Ishikawa (cell line): Measurements from ENCODE around the gene DSCAML1.

Source experiments
- CEBPB ChIP-seq: IDR thresholded peaks from 2 replicates; pipeline ENCODE4 v1.6.1; 2012
- CREB1 ChIP-seq: IDR thresholded peaks from 2 replicates; pipeline ENCODE4 v1.6.1; 2012; ENCODE audit warnings: low read depth
- EGR1 ChIP-seq: IDR thresholded peaks from 2 replicates; pipeline ENCODE4 v1.6.1; 2012
- EP300 ChIP-seq: IDR thresholded peaks from 2 replicates; pipeline ENCODE4 v1.6.1; 2012; ENCODE audit warnings: borderline replicate concordance
- FOXM1 ChIP-seq: IDR thresholded peaks from 2 replicates; pipeline ENCODE4 v1.6.1; 2012; ENCODE audit warnings: low read depth, borderline replicate concordance
- NFIC ChIP-seq: IDR thresholded peaks from 2 replicates; pipeline ENCODE4 v1.6.1; 2012
- RAD21 ChIP-seq: IDR thresholded peaks from 2 replicates; pipeline ENCODE4 v1.6.1; 2012; ENCODE audit warnings: low read depth
- TAF1 ChIP-seq: IDR thresholded peaks from 2 replicates; pipeline ENCODE4 v1.6.1; 2012; ENCODE audit warnings: low read depth, mild to moderate bottlenecking
- TCF12 ChIP-seq: IDR thresholded peaks from 2 replicates; pipeline ENCODE4 v1.6.1; 2012; ENCODE audit warnings: low read depth
- TEAD4 ChIP-seq: IDR thresholded peaks from 2 replicates; pipeline ENCODE4 v1.6.1; 2012
- YY1 ChIP-seq: IDR thresholded peaks from 2 replicates; pipeline ENCODE4 v1.6.1; 2012; ENCODE audit warnings: low read depth
- ZBTB7A ChIP-seq: IDR thresholded peaks from 2 replicates; pipeline ENCODE4 v1.6.1; 2012; ENCODE audit warnings: low read depth
- TF ChIP-seq, protein P1 (sequence below): IDR thresholded peaks from 2 replicates; pipeline ENCODE4 v1.6.1; 2012; ENCODE audit warnings: low read depth, mild to moderate bottlenecking
- TF ChIP-seq, protein P2 (sequence below): IDR thresholded peaks from 2 replicates; pipeline ENCODE4 v1.6.1; 2012
- TF ChIP-seq, protein P3 (sequence below): IDR thresholded peaks from 2 replicates; pipeline ENCODE4 v1.6.1; 2012

DSCAML1 gene

DNA sequence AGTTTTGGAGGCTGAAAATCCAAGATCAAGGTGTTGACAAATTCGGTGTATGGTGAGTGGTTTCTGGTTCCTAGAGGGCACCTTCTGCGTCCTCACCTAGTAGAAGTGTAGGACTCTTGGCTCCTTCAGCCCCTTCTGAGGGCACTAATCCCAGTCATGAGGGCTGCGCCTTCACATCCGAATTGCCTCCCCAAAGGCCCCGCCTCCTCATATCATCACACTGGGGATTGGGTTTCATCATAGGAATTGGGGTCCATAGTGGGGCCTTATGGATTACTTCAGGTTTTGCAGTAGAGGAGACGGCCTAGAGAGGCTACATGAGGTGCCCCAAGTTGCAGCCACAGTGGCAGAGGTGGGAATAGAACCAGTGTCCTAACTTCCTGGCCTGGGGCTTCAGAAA is 382.3 kb downstream of the DSCAML1 start:
- TF ChIP-seq ZBTB7A, result no peak
- no peak for TF ChIP-seq FOXM1
- TF ChIP-seq, protein P1, sequence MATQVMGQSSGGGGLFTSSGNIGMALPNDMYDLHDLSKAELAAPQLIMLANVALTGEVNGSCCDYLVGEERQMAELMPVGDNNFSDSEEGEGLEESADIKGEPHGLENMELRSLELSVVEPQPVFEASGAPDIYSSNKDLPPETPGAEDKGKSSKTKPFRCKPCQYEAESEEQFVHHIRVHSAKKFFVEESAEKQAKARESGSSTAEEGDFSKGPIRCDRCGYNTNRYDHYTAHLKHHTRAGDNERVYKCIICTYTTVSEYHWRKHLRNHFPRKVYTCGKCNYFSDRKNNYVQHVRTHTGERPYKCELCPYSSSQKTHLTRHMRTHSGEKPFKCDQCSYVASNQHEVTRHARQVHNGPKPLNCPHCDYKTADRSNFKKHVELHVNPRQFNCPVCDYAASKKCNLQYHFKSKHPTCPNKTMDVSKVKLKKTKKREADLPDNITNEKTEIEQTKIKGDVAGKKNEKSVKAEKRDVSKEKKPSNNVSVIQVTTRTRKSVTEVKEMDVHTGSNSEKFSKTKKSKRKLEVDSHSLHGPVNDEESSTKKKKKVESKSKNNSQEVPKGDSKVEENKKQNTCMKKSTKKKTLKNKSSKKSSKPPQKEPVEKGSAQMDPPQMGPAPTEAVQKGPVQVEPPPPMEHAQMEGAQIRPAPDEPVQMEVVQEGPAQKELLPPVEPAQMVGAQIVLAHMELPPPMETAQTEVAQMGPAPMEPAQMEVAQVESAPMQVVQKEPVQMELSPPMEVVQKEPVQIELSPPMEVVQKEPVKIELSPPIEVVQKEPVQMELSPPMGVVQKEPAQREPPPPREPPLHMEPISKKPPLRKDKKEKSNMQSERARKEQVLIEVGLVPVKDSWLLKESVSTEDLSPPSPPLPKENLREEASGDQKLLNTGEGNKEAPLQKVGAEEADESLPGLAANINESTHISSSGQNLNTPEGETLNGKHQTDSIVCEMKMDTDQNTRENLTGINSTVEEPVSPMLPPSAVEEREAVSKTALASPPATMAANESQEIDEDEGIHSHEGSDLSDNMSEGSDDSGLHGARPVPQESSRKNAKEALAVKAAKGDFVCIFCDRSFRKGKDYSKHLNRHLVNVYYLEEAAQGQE, result no peak
- TF ChIP-seq CREB1, result no peak
- TF ChIP-seq, protein P2, sequence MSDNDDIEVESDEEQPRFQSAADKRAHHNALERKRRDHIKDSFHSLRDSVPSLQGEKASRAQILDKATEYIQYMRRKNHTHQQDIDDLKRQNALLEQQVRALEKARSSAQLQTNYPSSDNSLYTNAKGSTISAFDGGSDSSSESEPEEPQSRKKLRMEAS, result no peak
- TF ChIP-seq RAD21, result no peak
- no peak for TF ChIP-seq TAF1
- TF ChIP-seq, protein P3, sequence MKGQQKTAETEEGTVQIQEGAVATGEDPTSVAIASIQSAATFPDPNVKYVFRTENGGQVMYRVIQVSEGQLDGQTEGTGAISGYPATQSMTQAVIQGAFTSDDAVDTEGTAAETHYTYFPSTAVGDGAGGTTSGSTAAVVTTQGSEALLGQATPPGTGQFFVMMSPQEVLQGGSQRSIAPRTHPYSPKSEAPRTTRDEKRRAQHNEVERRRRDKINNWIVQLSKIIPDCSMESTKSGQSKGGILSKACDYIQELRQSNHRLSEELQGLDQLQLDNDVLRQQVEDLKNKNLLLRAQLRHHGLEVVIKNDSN, result no peak
- TF ChIP-seq YY1, result no peak
- no peak for TF ChIP-seq CEBPB
- no peak for TF ChIP-seq TEAD4
- no peak for TF ChIP-seq TCF12
- TF ChIP-seq NFIC, result no peak
- no peak for TF ChIP-seq EP300
- no peak for TF ChIP-seq EGR1

DNA sequence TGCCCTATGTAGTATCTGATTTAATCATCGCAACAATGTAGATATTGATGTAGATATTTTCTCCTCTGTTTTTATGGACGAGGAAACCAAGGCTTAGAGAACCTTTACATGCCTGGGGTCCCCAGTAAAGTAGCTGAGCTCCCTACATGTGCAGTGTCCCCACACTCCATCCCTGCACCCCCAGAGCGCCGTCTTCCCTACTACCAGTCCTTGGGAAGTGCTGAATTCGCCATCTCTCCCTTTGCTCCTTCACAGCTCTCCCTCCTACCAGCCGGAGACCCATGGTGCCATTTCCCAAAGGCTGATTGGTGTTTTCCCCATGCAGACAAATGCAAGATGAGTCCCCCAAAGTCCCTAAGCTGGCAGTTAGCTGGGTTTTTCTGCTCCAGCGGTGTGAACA is 383.4 kb downstream of the DSCAML1 start:
- no peak for TF ChIP-seq FOXM1
- TF ChIP-seq, protein P1, result no peak
- TF ChIP-seq, protein P3, result no peak
- TF ChIP-seq EGR1, result no peak
- TF ChIP-seq CREB1, result no peak
- no peak for TF ChIP-seq ZBTB7A
- TF ChIP-seq NFIC, result no peak
- TF ChIP-seq TCF12, result no peak
- no peak for TF ChIP-seq EP300
- TF ChIP-seq, protein P2, result no peak
- TF ChIP-seq CEBPB, result no peak
- TF ChIP-seq YY1, result no peak
- TF ChIP-seq TEAD4, result no peak
- TF ChIP-seq TAF1, result no peak
- no peak for TF ChIP-seq RAD21

DNA sequence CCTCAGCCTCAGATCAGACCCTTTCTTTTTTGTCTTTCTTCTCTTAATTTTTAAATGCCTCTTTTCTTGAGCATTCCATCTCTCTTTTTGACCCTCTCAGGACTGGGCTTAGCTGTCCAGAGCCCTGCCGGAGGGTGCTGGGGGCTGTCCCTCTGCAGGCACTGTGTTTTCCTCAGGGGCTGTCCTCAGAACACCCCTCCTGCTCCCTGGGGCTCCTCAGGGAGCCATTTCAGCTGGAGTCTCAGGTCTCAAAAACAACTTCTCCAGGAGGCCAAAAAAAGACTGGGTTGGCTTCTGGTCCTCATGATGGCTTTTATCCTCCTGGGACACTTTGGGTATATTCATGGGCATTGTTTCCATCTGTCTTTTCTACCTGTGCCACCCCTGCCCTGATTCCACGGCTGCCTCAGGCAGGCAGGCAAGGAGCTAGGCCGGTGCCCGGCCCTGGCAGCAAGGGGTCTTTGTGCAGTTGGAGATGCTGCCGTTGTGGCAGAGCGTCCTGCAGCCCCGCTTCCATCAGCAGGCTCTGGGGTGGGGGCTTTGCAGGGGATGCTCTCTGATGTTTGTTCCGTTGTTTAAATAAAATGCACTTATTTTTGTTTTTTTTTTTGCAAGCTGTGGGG is 384.3 kb downstream of the DSCAML1 start:
- TF ChIP-seq EP300 (no peak), TAF1 (no peak), NFIC (no peak), FOXM1 (no peak)
- TF ChIP-seq, protein P1, result no peak
- TF ChIP-seq, protein P3, result no peak

- TF ChIP-seq TCF12 (no peak), NFIC (no peak), ZBTB7A (no peak), FOXM1 (no peak), YY1 (no peak), EP300 (no peak), CREB1 (no peak), TAF1 (no peak), CEBPB (no peak), EGR1 (no peak), RAD21 (no peak), TEAD4 (no peak)
- TF ChIP-seq, protein P2, result no peak
- TF ChIP-seq, protein P1, result no peak
- TF ChIP-seq, protein P3, result no peak
Measured at GRCh38 chr11:117412176-117412575, 384.8 kb downstream of the DSCAML1 start.
